Central memory CD8-positive, alpha-beta T cell (primary cell): ENCODE data around the gene ZDHHC19.
"Not testable (repeated sequence)": the region's sequence is repeated elsewhere in the genome, so short reads cannot be mapped to it uniquely, and the experiment has no call there.

ENCODE experiments used
- ATAC-seq: fragments of 150-1000 bp; cut with Tn5 transposase; replicated peaks from 2 replicates; pipeline ENCODE4 v1.10.0; 2022; ENCODE audit warnings: mild to moderate bottlenecking, moderate FRiP score, moderate number of reproducible peaks; ENCODE audit not compliant: poor library complexity, severe bottlenecking; ENCODE audit errors: extremely low read depth
- DNase-seq, 2 donors: peaks; one replicate each; pipeline ENCODE4 v3.0.0; 2021; ENCODE audit warnings: low spot score in 2 of 2
- H3K27ac Mint-ChIP-seq: one replicate; pipeline ENCODE4 v1.8.0; 2022; ENCODE audit warnings: low read depth, mild to moderate bottlenecking, moderate library complexity, mixed read lengths
- H3K27me3 Mint-ChIP-seq: one replicate; pipeline ENCODE4 v1.8.0; 2022; ENCODE audit warnings: mixed read lengths
- H3K36me3 Mint-ChIP-seq: one replicate; pipeline ENCODE4 v1.8.0; 2022; ENCODE audit warnings: mild to moderate bottlenecking, moderate library complexity, mixed read lengths; ENCODE audit not compliant: insufficient read depth
- H3K4me1 Mint-ChIP-seq: one replicate; pipeline ENCODE4 v1.8.0; 2022; ENCODE audit warnings: mixed read lengths
- H3K4me3 Mint-ChIP-seq: one replicate; pipeline ENCODE4 v1.8.0; 2022; ENCODE audit warnings: mild to moderate bottlenecking, moderate library complexity, mixed read lengths
- H3K9me3 Mint-ChIP-seq: one replicate; pipeline ENCODE4 v1.8.0; 2022; ENCODE audit warnings: mixed read lengths

ZDHHC19 gene

DNA sequence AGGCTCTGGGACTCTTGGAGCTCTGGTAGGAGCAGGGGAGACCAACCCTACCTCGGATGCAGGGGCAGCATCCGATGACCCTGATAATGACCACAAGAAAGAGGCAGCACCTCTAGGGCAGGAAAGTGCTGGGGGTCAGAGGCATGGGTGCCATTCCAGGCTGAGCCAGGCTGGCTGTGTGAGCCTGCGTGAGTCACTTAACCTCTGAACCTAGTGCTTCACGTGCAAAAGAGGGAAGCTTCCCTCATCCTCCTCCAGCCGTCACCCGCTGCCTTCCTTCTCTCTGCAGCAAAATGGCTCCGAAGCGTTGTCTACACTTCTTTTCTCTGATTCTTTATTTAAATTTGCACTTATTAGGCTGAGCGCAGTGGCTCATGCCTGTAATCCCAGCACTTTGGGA lies 35.5 kb downstream of the ZDHHC19 start:
- Mint-ChIP-seq H3K9me3 (no peaks in the 10 kb centered on the region), H3K36me3 (peaks cover 5% of the 10 kb centered on the region), H3K4me1 (peaks cover 17% of the 10 kb centered on the region), H3K4me3 (no peak overlapping the region), H3K27me3 (no peaks in the 10 kb centered on the region), H3K27ac (no peak overlapping the region)
- ATAC-seq, result no peak
- no peak for DNase-seq

DNA sequence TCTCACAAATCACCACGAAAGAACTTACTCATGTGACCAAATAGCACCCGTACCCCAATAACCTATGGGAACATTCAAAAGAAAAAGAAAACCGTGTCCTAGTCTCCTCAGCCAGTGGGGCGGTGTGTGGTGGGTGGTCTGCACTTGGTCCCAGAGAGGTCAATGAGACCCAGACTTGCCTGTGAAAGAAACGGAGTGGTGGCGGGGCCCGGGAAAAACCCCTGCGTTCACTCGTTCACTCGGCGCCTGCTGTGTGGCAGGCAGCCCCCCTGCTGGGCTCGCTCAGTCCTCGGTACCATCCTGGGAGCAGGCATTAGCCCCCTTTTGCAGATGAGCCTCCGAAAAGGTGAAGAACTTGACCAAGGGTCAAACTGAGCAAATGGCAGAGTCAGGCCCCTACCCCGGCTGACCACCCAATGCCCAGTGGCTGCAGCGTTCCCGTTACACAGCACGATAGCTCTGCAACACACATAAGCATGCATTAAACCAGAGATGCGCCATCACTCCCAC lies 36.0 kb downstream of the ZDHHC19 start:
- Mint-ChIP-seq H3K4me1 (peaks cover 15% of the 10 kb centered on the region), H3K27ac (no peak overlapping the region), H3K4me3 (no peak overlapping the region), H3K36me3 (peaks cover 5% of the 10 kb centered on the region), H3K27me3 (no peaks in the 10 kb centered on the region), H3K9me3 (no peaks in the 10 kb centered on the region)
- ATAC-seq, result no peak
- no peak for DNase-seq

DNA sequence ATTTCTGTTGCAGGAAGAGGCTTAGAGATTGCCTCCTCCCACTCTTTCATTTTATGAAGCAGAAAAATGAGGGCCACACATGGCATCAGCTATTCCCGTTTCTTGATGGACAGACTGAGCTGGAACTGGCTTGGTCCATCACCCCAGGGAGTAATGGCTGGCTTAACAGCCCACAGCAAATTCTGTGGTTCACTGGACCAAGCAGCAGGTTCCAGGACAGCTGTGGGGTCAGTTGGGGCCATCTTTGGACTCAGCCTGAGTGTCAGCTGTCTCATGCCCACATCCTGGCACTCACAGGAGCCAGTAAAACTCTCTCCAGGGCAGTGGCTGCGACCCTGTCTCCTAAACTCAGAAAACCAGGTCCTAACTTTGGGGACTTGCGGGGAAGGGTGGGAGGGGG lies 36.5 kb downstream of the ZDHHC19 start:
- H3K36me3 Mint-ChIP-seq, result peaks cover 1% of the 10 kb centered on the region
- no peak overlapping the region for H3K27ac Mint-ChIP-seq
- ATAC-seq, result no peak
- H3K4me3 Mint-ChIP-seq, result no peak overlapping the region
- no peaks in the 10 kb centered on the region for H3K27me3 Mint-ChIP-seq
- H3K9me3 Mint-ChIP-seq, result no peaks in the 10 kb centered on the region
- peaks cover 10% of the 10 kb centered on the region for H3K4me1 Mint-ChIP-seq
- no peak for DNase-seq

DNA sequence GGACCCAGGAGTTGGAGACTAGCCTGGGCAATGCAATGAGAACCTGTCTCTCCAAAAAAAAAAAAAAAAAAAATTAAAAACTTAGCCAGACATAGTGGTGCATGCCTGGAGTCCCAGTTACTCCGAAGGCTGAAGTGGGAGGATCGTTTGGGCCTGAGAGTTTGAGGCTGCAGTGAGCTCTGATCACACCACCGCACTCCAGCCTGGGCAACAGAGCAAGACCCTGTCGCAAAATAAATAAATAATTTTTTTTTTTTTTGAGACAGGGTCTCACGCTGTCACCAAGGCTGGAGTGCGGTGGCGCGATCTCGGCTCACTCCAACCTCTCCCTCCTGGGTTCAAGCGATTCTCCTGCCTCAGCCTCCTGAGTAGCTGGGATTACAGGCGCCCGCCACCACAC lies 40.9 kb downstream of the ZDHHC19 start:
- not testable (repeated sequence) for H3K36me3 Mint-ChIP-seq, H3K27ac Mint-ChIP-seq, H3K9me3 Mint-ChIP-seq, H3K4me3 Mint-ChIP-seq, ATAC-seq, H3K4me1 Mint-ChIP-seq, H3K27me3 Mint-ChIP-seq, DNase-seq

DNA sequence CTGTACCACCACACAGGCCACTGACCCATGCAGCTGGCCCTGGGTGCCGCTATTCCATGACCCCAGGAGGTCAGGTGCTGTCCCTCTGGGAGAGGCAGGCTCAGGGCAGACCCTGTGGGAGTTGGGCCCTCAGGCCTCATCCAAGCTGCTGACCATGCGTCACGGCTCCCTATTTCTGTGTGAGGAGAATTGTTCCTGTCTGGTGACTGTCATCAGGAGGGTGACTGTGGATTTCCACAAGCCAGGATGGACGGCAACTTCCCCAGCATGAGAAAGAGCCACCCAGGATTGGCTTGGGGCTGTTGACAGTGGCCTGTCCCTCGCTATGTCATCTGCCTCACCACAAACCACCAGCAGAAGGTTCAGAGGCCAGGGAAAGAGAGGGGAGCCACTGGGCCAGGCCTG lies 41.4 kb downstream of the ZDHHC19 start:
- H3K27ac Mint-ChIP-seq, result no peak overlapping the region
- H3K9me3 Mint-ChIP-seq, result no peaks in the 10 kb centered on the region
- DNase-seq (no peak), ATAC-seq (no peak)
- no peaks in the 10 kb centered on the region for H3K4me1 Mint-ChIP-seq
- H3K36me3 Mint-ChIP-seq, result no peaks in the 10 kb centered on the region
- H3K27me3 Mint-ChIP-seq, result no peaks in the 10 kb centered on the region
- H3K4me3 Mint-ChIP-seq, result no peak overlapping the region

DNA sequence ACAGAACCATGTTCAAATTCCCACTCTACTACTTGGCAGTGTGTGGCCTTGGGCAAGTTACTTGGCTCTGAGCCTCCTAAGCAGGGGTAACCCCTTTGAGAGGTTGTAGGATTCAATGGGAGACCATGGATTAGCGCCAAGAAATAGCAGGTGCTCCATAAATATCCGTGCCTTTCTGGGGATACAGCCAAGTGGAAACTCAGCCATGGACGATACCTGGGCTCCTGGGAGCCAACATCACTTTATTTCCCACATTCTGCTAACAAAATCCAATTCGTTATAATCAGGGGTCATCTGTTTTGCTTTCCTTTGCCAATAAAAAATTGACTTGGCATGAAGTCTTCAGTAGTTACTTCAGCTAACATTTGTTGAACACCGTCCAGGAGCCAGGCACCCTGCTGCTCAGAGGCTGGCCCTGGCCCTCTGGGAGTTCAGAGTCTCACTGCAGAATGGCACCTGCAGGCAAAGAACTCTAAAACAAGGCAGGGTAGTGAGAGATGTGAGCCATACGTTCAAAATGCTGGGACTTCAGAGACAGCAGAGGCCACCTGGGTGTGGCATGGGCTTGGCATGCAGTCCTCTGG lies 42.3 kb downstream of the ZDHHC19 start:
- no peaks in the 10 kb centered on the region for H3K27me3 Mint-ChIP-seq
- H3K36me3 Mint-ChIP-seq, result no peaks in the 10 kb centered on the region
- H3K4me1 Mint-ChIP-seq, result no peaks in the 10 kb centered on the region
- no peak overlapping the region for H3K4me3 Mint-ChIP-seq
- no peaks in the 10 kb centered on the region for H3K9me3 Mint-ChIP-seq
- no peak for DNase-seq
- H3K27ac Mint-ChIP-seq, result no peak overlapping the region
- no peak for ATAC-seq

DNA sequence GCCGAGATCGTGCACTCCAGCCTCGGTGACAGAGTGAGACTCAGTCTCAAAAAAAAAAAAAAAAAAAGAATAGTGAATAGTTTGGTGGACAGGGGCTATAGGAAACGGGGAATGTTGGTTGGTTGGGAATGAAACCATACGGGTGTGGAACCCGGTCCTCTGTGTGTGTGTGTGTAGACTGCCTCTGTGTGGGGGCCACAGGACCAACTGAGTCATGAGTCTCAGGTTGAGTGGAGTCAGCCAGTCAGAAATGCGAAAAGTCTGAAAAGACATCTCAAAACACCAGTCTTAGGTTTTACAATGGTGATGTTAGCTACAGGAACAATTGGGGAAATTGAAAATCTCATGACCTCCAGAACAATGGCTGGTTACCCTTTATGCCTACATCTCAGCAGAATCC lies 44.5 kb downstream of the ZDHHC19 start:
- H3K27ac Mint-ChIP-seq, result no peak overlapping the region
- ATAC-seq, result no peak
- H3K4me3 Mint-ChIP-seq, result no peak overlapping the region
- H3K27me3 Mint-ChIP-seq, result no peaks in the 10 kb centered on the region
- no peaks in the 10 kb centered on the region for H3K36me3 Mint-ChIP-seq
- no peaks in the 10 kb centered on the region for H3K4me1 Mint-ChIP-seq
- no peak for DNase-seq
- no peaks in the 10 kb centered on the region for H3K9me3 Mint-ChIP-seq

DNA sequence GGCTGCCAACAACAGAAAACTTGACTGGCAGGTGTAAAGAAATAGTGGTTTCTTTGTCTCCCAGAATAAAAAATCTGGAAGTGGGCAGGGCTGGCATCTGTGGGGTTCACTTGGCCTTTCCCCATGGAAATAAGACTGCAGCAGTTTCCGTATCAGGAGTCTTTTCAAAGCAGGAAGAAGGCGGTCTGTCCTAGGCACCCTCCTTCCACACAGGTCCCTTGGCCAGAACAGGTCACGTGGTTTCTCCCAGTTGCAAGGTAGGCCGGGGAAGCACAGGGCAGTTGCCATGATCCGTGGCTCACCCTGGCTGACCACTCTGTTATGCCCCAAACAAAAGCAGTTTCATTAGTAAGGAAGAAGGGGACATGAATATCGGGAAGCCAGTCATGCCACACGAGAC lies 45.4 kb downstream of the ZDHHC19 start:
- DNase-seq (no peak), ATAC-seq (no peak)
- no peak overlapping the region for H3K4me3 Mint-ChIP-seq
- no peaks in the 10 kb centered on the region for H3K9me3 Mint-ChIP-seq
- H3K27ac Mint-ChIP-seq, result no peak overlapping the region
- H3K27me3 Mint-ChIP-seq, result no peaks in the 10 kb centered on the region
- H3K36me3 Mint-ChIP-seq, result no peaks in the 10 kb centered on the region
- H3K4me1 Mint-ChIP-seq, result no peaks in the 10 kb centered on the region

DNA sequence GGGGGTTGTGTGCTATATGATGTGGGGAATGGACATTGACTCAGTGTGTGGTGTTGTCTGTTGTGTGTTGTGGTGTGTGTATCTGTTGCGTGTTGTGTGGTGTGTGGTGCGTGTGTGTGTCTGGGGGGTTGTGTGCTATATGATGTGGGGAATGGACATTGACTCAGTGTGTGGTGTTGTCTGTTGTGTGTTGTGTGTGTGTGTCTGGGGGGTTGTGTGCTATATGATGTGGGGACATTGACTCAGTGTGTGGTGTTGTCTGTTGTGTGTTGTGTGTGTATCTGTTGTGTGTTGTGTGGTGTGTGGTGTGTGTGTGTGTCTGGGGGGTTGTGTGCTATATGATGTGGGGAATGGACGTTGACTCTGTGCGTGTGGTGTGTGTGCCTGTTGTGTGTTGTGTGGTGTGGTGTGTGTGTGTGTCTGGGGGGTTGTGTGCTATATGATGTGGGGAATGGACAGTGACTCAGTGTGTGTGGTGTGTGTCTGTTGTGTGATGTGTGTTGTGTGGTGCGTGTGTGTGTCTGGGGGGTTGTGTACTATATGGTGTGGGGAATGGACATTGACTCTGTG lies 46.1 kb downstream of the ZDHHC19 start:
- not testable (repeated sequence) for H3K4me3 Mint-ChIP-seq, DNase-seq, H3K4me1 Mint-ChIP-seq, H3K27me3 Mint-ChIP-seq, ATAC-seq, H3K36me3 Mint-ChIP-seq, H3K9me3 Mint-ChIP-seq, H3K27ac Mint-ChIP-seq

DNA sequence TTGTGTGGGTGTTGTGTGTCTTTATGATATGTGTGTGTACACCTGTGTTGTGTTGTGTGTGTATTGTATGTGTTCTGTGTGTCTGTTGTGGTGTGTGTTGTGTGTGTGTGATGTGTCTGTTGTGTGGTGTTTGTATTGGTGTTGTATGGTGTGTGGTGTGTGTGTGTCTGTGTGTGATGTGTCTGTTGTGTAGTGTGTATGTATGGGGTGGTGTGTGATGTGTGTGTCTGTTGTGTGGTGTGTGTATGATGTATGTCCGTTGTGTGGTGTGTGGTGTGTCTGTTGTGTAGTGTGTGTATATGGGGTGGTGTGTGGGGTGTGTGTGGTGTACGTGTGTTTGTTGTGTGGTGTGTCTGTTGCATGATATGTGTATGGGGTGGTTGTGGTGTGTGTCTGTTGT lies 46.6 kb downstream of the ZDHHC19 start:
- Mint-ChIP-seq H3K4me3 (no peak overlapping the region), H3K9me3 (no peaks in the 10 kb centered on the region), H3K36me3 (no peaks in the 10 kb centered on the region), H3K27me3 (no peaks in the 10 kb centered on the region), H3K27ac (no peak overlapping the region), H3K4me1 (no peaks in the 10 kb centered on the region)
- DNase-seq, result no peak
- no peak for ATAC-seq

DNA sequence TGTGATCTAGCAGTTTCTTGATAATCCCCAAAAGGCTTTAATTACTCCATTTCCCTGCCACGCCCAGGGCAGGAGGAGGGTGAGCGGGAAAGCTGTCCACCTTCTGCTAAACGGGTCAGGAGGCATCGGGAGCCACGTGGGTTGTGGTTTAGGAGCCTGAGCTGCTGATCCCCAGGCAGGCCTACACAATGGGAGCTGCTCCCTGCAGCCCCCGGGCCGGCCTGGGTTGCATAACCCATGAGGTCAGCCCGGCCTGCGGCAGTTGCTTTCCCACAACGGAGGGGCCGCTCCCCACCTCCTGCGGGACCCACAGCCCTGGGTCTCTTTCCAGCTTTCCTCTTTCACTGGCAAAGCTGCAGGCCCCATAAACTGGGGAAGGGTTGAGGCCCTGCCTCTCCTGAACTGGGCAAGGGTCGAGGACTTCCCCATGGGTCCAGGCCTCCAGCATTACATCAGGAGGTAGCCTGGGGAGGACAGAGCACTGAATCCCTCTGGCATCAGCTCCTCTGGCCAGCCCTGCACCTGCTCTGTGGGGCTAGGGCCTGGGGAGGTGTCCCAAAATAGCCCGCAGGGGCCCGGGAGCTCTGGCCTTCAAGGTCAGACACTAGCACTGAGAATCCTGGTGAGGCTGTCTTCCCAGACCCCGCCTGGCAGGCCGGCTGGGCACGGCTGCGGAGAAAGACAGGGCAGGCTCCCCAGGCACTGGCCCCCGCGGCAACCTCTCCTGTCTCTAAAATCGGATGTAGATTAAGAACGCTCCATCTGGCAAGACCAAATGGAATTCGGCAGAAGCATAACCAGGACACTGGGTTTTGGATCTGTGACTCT lies 47.3 kb downstream of the ZDHHC19 start:
- Mint-ChIP-seq H3K9me3 (no peaks in the 10 kb centered on the region), H3K27ac (no peak overlapping the region), H3K27me3 (no peaks in the 10 kb centered on the region), H3K4me3 (no peak overlapping the region), H3K4me1 (no peaks in the 10 kb centered on the region), H3K36me3 (no peaks in the 10 kb centered on the region)
- ATAC-seq (no peak), DNase-seq (no peak)

DNA sequence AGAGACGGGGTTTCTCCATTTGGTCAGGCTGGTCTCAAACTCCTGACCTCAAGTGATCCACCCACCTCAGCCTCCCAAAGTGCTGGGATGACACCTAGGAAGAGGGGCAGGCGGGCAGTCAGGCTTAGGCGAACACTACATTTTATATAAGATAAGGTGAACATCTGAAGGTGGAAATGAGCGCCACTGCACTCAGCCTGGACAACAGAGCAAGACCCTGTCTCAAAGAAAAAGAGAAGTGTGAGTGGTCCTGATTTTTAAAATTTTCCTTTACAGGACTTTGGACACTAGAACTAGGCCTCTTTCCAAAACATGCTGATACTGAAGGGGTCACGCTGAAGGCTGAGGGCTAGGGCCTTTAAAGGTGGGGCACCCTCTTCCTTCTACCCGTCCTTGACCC lies 48.0 kb downstream of the ZDHHC19 start:
- H3K36me3 Mint-ChIP-seq, result no peaks in the 10 kb centered on the region
- no peaks in the 10 kb centered on the region for H3K9me3 Mint-ChIP-seq
- no peaks in the 10 kb centered on the region for H3K27me3 Mint-ChIP-seq
- no peak overlapping the region for H3K4me3 Mint-ChIP-seq
- ATAC-seq, result no peak
- no peak overlapping the region for H3K27ac Mint-ChIP-seq
- DNase-seq, result no peak
- no peaks in the 10 kb centered on the region for H3K4me1 Mint-ChIP-seq

DNA sequence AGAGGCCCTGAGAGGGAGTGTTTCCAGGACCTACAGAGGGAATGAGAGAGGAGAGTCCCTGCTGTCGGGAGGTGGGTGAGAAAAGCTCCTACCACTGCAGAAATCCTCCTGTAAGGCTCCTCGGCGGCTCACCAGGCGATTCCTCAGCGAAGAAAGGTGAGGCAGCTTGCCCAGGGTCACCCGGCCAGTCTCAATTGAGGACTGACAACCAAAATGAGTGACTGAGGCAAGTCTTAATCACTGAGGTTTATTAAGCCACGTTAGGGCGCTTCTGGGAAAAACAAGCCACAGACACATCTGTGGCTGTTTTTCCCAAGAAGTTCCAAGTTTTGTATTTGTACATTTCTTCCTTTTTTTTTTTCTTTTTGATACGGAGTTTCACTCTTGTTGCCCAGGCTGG lies 48.5 kb downstream of the ZDHHC19 start:
- no peak for DNase-seq
- Mint-ChIP-seq H3K4me3 (no peak overlapping the region), H3K27me3 (no peaks in the 10 kb centered on the region), H3K4me1 (no peaks in the 10 kb centered on the region), H3K9me3 (no peaks in the 10 kb centered on the region), H3K27ac (no peak overlapping the region), H3K36me3 (no peaks in the 10 kb centered on the region)
- no peak for ATAC-seq
